Cerebellar nuclear complex (tissue), 1 donor: Measurements from ENCODE around the gene RTN1.
A peak's percentile ranks its signal among the peaks of the same experiment; 100 is the strongest.

Experiments
- DNase-seq, 2 experiments: peaks; one replicate each; lab custom pipeline; 2025; lab: John Stamatoyannopoulos, UW

The RTN1 gene

DNA sequence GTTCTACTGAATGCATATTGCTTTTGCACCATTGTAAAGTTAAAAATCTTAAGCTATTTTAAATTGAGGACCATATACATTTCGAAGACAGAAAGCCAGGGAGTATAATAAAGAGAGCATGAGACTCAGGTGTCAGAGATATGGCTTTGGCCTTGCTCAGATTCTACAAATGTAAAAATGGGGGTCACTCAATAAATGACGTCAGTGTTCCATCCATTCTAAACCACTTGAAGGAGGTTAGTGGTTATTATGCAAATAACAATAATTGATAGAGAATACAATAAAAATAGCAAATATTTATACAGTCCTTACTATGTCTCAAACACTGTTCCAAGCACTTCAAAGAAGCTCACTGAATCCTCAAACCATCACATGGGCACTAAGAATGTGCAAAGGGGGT lies 20.1 kb downstream of the RTN1 start:
- DNase-seq: no peak

DNA sequence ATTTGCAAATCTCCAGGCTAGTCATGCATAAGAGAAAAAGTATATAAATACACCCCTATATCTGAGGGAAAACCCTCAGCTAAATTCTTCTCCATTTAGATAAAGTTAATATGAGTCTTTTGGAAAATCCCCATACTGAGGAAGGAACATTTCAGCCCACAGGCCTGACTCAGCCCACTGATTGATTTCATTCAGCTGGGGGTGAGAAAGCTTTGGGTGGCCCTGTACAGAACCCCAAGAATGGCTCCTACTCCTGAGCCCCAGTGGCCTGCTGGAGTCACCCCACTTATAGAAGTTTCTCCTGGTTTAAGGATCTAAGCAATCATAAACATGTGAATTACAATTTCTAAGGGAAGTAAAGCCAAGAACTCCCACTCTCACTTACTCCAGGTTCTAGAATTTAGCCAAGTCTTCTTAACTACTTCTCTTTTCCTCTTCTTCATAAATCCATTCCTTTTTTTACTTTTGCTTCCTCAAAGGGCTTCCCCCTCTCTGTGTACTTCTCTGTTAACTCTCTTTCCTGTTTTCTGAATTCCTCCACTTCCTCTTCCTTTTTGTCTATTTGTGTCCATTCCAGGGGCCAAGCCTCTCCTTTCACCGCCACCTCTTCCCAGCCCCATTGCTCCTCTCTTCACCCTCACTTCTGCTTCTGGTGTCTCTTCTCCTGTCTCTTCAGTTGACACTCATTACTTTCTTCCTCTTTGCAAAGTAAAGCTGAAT lies 21.0 kb downstream of the RTN1 start:
- DNase-seq: no peak

DNA sequence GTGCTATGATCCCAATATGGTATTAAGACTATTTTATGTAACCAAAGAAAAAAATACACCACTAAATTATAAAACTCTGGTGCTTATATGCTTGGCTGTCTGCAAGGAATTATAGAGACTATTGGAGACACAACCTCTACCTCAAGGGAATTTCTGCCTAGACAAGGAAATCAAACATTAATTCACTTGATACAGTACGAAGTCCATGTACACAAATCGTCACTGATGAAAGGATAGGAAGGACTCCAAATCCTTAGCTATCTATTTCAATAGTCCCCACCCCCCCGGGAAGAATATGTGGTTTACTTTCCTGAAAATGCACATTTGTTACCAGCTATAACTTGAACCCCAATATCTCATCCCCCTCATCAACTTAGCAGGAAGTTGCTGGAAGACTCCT lies 21.9 kb downstream of the RTN1 start:
- no peak for DNase-seq

DNA sequence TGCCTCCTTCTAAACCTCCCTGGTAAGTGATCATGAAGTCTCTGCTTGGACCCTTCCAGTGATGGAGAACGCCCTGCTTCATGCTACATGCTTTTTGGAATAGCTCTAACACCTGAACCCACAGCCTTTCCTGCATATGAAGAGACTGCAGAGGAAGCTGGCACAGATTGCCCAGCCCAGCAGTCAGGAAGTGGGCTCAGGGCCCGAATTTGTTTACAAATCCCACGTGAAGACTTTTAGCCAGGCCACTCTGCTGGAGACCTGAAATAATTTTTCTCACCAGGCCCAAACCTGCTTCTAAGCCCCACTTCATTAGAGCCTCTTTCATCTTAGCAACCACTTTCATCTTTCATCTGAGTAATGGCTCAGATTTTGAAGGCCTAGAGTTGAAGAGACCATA lies 22.9 kb downstream of the RTN1 start:
- peak; percentile 30 to 52 for DNase-seq

DNA sequence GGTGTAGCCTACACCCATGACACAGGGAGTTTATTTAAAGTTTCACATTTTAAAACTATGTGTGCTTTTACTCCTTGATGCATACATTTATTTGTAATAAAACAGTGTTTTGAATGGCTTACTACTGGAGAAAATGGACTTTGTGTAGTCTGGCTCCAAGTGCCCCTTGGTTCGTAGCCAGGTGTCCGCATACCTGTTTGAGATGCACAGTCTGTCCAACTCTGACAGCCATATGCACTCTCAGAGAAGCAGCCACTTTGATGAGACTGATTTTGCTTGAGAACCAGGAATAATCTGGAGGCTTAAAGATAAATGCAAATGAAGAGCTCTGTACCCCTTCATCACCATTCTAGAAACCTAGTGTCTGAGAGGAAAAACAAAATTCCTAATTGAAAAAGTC lies 24.0 kb downstream of the RTN1 start:
- peak in 1 of 2 experiments; percentile 3 for DNase-seq

DNA sequence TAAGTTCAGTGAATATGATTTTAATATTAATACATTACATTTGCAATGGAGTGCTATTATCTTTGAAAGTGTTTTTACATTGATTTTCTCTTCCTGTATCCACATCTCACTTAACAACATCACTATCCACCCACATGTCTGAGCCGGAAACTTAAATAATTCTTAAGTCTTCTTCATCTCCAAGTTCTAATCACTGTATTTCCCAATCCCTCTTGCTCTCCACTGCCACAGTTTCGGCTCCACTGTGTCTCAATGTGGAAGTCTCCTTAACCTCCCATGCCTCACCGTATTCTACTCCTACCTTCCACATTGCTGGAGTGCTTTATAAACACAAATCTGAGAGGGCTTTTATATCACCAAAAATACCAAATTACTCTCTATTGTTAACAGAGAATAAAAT lies 25.3 kb downstream of the RTN1 start:
- no peak for DNase-seq

DNA sequence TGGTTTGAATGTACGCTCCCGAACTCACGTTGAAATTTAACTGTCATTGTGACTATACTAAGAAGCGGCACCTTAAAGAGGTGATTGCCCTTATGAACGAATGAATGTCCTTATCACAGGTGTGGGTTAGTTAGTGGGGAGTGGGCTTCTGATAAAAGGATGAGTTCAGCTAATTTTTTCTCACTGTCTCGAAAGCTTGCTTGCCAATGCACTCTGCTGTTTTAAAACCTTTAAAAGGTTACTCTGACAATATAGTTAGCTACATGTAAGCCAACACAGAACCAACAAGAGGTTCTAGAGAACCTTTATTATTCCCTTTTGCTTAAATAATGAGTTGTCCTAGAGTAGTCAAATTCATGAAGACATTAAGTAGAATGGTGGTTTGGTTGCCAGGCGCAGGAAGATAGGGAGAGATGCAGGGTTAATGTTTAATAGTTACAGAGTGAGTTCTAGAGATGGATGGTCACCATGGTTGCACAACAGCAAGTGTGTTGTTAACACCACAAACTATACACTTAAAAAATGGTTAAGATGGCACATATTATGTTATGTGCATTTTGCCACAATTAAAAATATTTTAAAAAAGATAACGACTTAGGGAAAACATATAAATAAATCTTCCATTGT lies 26.3 kb downstream of the RTN1 start:
- no peak for DNase-seq

DNA sequence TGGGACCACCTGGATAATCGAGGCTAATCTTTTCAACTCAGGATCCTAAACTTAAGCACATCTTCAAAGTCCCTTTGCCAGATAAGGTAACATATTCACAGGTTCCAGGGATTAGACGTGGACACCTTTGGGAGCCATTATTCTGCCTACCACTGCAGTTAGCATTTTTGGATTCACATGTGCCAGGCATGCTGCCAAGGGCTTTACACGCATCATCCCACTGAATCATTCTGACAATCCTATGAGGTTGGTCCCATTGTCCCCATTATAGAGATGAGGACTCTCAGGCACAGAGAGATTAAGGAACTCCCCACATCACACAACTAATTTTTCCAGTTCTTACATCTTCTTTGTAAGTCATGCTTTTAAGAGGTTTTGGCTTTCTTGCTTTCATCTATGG lies 34.5 kb downstream of the RTN1 start:
- DNase-seq: no peak

DNA sequence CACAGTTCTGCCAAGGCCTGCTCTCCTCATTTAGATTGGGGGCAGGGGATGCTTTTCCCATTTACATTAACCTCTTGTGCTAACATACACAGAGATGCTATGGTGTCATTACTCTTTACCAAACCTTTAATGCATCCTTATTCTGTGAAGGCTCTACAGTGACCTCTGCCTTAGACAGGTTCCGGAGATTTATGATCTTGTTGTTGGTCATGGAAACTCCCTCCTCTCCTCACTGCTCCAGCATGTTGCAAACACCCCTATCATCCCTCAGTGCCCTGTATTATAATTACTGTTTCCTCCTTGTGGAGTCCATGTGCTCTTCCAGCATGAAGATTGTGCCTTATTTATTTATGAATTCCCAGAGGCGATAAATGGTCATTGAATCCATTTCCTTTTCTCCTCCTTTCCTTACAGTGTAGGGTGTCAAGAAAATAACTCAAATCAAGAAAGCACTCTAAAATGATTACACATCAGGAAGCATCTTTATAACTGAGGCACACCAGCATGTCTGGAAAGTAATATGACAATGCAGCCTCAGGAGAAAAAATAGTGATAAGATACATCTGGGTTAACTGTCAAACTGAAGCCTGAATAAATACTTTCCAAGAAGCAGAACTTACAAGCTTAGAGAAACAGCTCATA lies 37.8 kb downstream of the RTN1 start:
- DNase-seq: no peak

DNA sequence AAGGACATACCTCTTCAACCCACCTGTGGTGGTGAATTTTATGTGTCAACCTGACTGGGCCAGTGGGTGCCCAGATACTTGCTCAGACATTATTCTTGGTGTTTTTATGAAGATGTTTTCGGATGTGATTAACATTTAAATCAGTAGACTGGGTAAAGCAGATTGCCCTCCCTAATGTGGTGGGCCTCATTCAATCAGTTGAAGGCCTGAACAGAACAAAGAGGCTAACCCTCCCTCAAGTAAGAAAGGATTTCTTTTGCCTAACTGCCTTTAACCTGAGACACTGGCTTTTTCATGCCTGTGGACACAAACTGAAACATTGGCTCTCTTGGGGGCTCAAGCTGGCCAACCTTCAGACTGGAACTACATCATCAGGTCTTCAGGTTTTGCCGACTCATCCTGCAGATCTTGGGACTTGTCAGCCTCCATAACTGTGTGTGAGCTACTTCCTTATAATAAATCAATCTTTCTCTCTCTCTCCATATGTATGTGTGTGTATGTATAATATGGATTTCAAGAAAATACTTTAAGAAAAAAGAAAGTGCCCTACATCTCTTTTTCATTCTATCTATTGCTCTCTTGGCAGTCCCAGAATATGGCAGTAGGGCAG lies 39.4 kb downstream of the RTN1 start:
- DNase-seq: no peak

DNA sequence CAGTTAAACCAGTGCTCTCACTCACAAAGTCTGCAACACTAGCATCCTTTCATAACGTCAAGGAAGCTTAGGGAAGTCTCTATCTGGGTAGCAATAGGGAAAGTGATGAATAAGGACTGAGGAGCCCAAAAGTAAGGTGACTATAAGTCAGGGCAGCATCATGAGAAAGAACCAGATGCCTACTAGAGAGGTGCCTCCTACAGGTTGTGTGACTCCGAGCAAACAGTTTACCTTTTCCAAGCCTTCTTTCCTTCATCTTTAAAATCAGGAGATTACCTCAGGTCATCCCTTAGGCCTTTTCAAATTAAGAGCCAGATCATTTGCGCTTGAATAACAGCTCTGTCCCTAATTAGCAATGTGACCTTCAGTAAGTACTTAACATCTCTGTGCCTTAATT lies 40.2 kb downstream of the RTN1 start:
- DNase-seq: no peak

DNA sequence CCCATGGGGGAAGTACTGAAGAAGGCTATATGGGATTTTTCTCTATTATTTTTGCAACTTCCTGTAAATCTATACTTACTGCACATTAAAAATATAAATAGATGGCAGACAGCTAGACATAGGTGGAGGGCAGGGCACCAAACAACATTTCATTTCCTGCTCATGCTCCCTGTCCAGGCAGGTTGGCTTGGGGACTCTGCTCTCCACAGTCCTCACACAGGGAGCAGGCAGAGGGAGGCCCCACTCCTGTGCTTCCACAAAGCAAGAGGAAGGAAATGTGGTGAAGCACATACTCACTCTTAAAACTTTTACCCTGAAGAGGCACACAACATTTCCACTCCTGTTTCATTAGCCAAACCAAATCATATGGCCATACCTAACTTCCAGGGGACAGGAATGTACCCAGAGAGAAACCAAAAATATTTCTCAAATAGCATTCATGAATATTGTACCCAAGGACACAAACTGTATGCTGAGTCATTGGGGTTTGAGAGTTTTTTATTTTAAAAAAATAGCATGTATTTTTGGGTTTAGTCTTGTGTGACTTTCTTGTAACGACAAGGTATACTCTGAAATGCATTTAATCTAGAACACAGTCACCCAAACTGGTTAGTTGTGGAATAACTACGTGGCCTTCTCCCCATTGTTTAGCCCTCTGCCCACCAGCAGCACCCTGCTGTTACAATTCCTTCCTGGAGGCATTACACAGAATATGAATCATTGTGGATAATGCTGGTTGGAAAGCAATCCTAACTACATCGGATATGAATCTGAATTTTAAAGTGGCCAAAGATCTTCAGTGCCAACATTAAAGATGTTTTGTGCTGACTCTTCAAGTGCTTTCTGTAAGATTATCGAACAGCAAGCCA lies 40.9 kb downstream of the RTN1 start:
- no peak for DNase-seq

DNA sequence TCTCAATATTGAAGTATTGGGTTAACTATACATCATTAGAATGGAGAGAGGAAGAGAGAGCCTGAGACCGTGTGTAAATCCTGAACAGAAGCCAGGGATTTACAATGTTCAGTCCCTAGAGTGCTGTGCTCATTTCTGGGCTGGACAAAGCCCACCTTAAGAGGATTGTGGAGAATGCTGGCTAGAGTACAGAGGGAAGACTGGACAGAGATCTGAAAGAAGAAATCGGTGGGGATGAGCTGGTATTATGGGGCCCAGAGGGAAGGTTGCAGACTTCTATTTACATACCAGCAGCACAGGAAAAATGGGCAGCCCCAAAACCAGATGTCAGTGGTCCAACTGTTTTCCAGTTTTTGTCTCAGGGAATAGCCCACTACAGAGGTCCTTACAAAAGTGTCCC lies 42.3 kb downstream of the RTN1 start:
- no peak for DNase-seq

DNA sequence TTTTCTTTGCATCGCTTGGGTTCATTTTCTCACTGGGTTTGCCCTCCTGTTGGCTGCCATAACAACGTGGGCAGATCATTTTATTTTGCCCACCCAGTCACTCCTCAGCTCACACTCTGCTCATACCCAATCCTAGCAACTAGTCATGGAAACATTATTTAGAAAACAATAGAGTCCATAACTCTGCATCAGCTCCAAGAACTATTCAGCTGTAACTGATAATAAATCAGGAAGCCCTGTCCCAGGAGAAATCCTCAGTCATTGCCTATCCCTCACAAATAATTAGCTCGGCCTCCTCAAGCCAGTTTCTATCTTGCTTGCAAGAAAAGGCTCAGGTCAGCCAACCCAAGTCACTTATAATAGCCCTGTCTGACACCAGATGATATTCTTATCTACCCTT lies 43.2 kb downstream of the RTN1 start:
- no peak for DNase-seq

DNA sequence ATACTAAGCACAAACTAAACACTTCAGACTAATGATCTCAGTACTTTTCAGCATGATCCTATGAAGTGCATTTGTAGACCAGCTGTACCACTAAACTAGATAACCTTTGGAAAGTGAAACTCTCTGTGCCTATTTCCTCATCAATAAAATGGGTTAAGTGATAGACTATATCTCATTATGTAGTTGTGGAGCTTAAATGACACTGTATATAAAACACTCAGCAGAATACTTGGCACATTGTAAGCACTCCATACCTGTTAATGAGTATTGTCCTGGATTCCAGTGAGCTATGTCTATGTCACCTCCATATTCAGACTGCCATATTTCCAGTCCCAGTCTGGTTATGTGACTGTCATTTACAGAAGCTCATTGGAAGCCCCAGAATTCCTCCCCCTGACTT lies 44.4 kb downstream of the RTN1 start:
- no peak for DNase-seq

DNA sequence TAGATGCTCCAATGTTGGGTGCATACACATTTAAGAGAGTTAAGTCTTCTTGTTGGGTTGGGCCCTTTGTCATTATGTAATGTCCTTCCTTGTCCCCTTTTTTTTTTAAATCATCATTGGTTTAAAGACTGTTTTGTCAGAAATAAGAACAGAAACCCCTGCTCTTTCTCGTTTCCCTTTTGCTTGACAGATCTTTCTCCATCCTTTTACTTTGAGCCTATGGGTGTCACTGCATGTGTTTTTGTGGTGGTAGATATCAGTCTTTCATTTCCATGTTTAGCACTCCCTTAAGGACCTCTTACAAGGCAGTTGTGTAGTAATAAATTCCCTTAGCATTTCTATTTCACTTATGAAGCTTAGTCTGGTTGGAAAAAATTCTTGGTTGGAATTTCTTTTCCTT lies 47.4 kb downstream of the RTN1 start:
- no peak for DNase-seq

DNA sequence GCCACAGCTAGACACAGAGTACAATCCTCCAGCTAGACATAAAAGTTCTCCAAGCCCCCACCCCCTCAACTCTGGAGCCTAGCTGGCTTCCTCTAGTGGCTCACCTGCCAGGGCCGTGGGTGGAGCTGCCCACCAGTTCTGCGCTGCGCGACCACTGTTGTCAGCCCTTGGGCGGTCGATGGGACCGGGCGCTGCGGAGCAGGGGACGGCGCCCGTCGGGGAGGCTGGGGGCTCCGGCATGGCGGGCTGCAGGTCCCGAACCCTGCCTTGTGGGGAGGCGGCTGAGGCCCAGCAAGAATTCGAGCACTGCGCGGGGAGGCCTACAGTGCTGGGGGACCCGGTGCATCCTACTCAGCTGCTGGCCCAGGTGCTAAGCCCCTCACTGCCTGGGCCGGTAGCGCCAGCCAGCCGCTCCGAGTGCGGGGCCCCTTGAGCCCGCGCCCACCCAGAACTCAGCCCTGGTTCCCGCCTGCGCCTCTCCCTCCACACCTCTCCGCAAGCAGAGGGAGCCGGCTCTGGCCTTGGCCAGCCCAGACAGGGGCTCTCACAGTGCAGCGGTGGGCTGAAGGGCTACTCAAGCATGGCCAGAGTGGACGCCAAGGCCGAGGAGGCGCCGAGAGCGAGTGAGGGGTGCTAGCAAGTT lies 51.0 kb downstream of the RTN1 start:
- DNase-seq: no peak

DNA sequence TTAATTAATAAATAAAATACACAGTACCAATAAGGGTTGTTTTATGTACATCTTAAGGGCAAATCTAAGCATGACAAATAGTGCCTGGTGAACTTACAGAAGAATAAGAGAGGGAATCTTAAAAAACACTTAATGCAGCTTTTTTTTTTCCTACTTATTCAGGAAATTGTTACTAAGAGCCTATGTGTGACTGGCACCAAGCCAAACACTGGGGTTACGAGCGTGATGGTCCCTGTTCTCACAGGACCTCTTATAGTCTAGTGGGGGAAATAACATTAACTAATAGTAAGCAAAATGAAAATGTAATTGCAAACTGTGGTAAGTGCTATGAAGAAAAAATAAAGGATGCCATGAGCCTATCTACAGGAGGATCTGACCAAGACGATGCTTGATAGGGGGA lies 53.6 kb downstream of the RTN1 start:
- no peak for DNase-seq

DNA sequence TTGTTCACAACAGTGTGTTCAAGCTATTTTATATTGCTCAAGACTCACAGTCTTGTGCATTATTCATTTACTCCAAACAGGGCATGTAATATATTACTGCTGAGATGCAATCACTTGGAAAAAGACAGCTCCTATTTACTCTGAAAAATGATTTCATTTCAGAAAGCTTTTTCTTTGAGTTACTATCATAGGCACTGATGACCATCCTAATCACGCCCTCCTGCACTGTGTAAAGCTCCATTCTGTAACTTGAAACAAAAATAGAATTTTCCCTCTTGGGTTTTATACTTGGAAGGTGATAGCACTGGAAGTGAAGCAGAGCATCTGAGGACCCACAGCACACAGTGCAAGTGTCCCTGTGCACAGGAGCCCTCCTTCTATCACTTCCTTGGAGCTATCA lies 55.6 kb downstream of the RTN1 start:
- DNase-seq: no peak

DNA sequence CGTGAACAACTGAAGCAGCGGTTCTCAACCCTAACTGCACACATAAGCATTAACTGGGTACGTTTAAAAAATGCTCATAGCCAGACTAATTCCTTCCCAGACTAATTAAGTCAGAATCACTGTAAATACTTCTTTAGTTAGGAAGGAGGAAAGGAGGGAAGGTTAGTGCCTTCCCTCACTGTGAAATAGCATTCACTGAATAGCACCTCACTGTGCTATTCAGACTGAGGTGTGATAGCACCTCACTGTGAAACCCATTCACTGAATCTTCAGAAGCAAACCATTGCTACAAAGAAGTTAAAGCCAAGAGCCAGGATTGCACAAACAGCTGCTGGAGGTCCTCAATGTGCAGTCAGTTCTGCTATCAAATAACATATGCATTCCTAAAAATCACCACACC lies 58.8 kb downstream of the RTN1 start:
- no peak for DNase-seq

DNA sequence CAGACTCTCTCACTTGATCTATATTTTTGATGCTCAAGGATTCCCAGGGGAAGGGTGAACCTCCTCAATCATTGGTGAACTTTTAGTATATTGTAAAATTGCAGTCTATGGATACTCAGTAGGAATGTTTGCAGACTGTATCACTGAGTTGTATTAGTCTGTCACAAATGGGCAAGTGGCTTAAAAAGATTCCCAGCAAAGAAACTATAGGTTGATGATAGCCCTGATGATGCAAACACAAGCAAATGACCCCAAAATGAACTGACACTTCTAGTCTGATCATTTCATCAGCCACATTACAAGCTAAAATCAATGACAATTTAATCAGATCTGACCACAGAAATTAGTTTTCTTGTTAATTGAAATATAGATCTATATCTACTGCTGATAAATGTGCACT lies 59.5 kb downstream of the RTN1 start:
- DNase-seq: no peak

DNA sequence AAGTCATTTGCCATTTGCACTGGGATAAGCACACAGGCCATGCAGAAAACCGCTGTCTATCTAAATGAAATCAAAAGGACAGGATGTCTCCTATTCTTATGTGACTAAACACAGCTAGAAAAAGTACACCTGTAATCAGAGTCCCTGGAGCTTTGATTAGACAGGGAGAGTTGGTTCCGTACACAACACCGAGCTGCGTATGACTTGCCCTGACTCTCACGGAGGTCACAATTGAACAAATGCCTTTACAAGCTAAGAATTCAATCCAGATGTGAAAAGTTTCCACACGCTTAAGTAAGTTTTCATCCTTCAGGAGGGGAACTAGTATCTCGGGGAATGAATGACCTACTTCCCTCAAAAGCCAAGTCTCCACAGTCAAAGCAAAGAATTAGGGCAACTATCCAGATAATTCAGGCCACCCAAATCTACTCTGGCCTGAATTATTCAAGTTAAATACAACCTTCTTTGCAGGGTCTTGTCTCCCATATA lies 67.5 kb downstream of the RTN1 start:
- DNase-seq: no peak
